ENCODE results near the gene CLIC4. TPM values are rescaled to one million over a fixed set of nuclear protein-coding genes. Genes with fewer than 3 reads are reported as not detected.
"Not testable (repeated sequence)": the region's sequence is repeated elsewhere in the genome, so short reads cannot be mapped to it uniquely, and the experiment has no call there.

The CLIC4 gene
- total RNA-seq, 1 experiment from 2014 or later = 123 TPM

- H3K9me2 ChIP-seq (ENCODE audit: insufficient read depth) = no peaks in the 10 kb centered on the region
- H3K9me3 ChIP-seq (ENCODE audit: insufficient read depth, low read depth) = no peaks in the 10 kb centered on the region
- BruUV-seq (replicated peaks) = no TSS peak
- H3K4me1 ChIP-seq (replicated peaks; ENCODE audit: insufficient read depth) = peaks cover 13% of the 10 kb centered on the region
- H3K79me2 ChIP-seq (ENCODE audit: low read depth) = no peaks in the 10 kb centered on the region
- no peak overlapping the region for H3K27ac ChIP-seq
- H3K4me3 ChIP-seq = no peak overlapping the region
- no peaks in the 10 kb centered on the region for H4K20me1 ChIP-seq (ENCODE audit: insufficient read depth)
- TF ChIP-seq CTCF (conservative IDR thresholded peaks at IDR 0.05) (no peak), EZH2 (IDR thresholded peaks at IDR 0.05; ENCODE audit: low read depth) (no peak)
- no peak for DNase-seq
- ChIA-PET POLR2A (ENCODE audit: unreplicated experiment) (no interaction called here), CTCF (no interaction called here)
- H3K36me3 ChIP-seq (ENCODE audit: low read depth) = no peaks in the 10 kb centered on the region
- H3K27me3 ChIP-seq (ENCODE audit: insufficient read depth, low read depth) = no peaks in the 10 kb centered on the region
- no peak overlapping the region for H3K4me2 ChIP-seq
- no peak overlapping the region for H2AFZ ChIP-seq
- intact Hi-C loops (cut with micrococcal nuclease; ENCODE audit: unreplicated experiment) = no loop called here
- peaks cover 23% of the 10 kb centered on the region for H3F3A ChIP-seq (ENCODE audit: insufficient read depth, low read depth)
Measured at GRCh38 chr1:24728982-24729381, 16.3 kb upstream of the CLIC4 start.

DNA sequence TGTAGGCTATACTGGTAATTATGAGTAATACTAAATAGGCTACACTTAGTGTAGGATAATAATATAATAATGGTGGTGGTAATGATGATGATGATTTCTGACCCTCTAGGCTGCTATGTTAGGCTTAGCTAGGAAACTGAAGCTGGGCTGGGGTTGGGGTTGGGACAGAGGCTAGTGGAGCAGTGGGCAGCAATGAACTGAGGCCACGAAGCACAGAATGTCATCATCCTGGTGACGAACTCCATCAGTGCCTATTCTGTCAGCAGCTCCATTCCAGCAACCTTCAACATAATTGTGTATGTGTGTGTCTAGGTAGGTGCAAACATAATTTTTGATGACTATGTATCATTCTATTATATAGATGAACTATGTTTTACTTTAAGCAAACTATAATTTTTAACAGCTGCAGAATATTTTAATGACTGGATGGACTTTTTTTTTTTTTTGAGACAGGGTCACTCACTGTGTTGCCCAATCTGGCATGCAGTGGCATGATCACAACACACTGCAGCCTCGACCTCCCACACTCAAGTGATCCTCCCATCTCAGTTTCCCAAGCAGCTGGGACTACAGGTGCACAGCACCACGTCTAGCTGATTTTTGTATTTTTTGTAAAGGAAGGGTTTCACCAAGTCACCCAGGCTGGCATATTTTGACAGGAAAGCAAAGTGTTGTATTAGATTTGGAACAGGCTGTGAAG is 12.9 kb upstream of the CLIC4 start:
- no peak overlapping the region for H3K4me2 ChIP-seq
- no TSS peak for BruUV-seq (replicated peaks)
- H4K20me1 ChIP-seq (ENCODE audit: insufficient read depth) = no peaks in the 10 kb centered on the region
- no peak overlapping the region for H3K4me3 ChIP-seq
- H3K9me3 ChIP-seq (ENCODE audit: insufficient read depth, low read depth) = no peaks in the 10 kb centered on the region
- no peaks in the 10 kb centered on the region for H3K9me2 ChIP-seq (ENCODE audit: insufficient read depth)
- no peak overlapping the region for H2AFZ ChIP-seq
- no peak for TF ChIP-seq EZH2 (IDR thresholded peaks at IDR 0.05; ENCODE audit: low read depth)
- no peak for TF ChIP-seq CTCF (conservative IDR thresholded peaks at IDR 0.05)
- DNase-seq = no peak
- no peaks in the 10 kb centered on the region for H3K79me2 ChIP-seq (ENCODE audit: low read depth)
- no peaks in the 10 kb centered on the region for H3K4me1 ChIP-seq (replicated peaks; ENCODE audit: insufficient read depth)
- ChIA-PET CTCF (interaction anchor here (1.0 kb wide), 1 partner anchor 8 kb away, joined by 3 read pairs; no protein-coding TSS in a partner anchor), POLR2A (ENCODE audit: unreplicated experiment) (no interaction called here)
- H3K27me3 ChIP-seq (ENCODE audit: insufficient read depth, low read depth) = no peaks in the 10 kb centered on the region
- no peak overlapping the region for H3K27ac ChIP-seq
- H3K36me3 ChIP-seq (ENCODE audit: low read depth) = no peaks in the 10 kb centered on the region
- intact Hi-C loops (cut with micrococcal nuclease; ENCODE audit: unreplicated experiment) = no loop called here
- H3F3A ChIP-seq (ENCODE audit: insufficient read depth, low read depth) = no peaks in the 10 kb centered on the region

GRCh38 chr1:24733342-24733741 is 11.9 kb upstream of the CLIC4 start:
- H2AFZ ChIP-seq; H3K79me2 ChIP-seq (ENCODE audit: low read depth); H3K9me3 ChIP-seq (ENCODE audit: insufficient read depth, low read depth); BruUV-seq (replicated peaks); H3K4me3 ChIP-seq; H3K27ac ChIP-seq; H3K4me1 ChIP-seq (replicated peaks; ENCODE audit: insufficient read depth); CTCF ChIA-PET; H4K20me1 ChIP-seq (ENCODE audit: insufficient read depth); DNase-seq; intact Hi-C loops (cut with micrococcal nuclease; ENCODE audit: unreplicated experiment); H3K9me2 ChIP-seq (ENCODE audit: insufficient read depth); H3F3A ChIP-seq (ENCODE audit: insufficient read depth, low read depth); H3K36me3 ChIP-seq (ENCODE audit: low read depth); H3K27me3 ChIP-seq (ENCODE audit: insufficient read depth, low read depth); H3K4me2 ChIP-seq: not testable (repeated sequence)
- POLR2A ChIA-PET (ENCODE audit: unreplicated experiment) = interaction anchor here (0.7 kb wide), 1 partner anchor 324 kb away, joined by 9 read pairs; no protein-coding TSS in a partner anchor

- no peak for DNase-seq
- H3K4me1 ChIP-seq (replicated peaks; ENCODE audit: insufficient read depth) = no peaks in the 10 kb centered on the region
- intact Hi-C loops (cut with micrococcal nuclease; ENCODE audit: unreplicated experiment) = no loop called here
- no peak overlapping the region for H3K27ac ChIP-seq
- H3K79me2 ChIP-seq (ENCODE audit: low read depth) = no peaks in the 10 kb centered on the region
- H3K4me3 ChIP-seq = no peak overlapping the region
- H3K9me3 ChIP-seq (ENCODE audit: insufficient read depth, low read depth) = no peaks in the 10 kb centered on the region
- no peaks in the 10 kb centered on the region for H4K20me1 ChIP-seq (ENCODE audit: insufficient read depth)
- ChIA-PET CTCF (no interaction called here), POLR2A (ENCODE audit: unreplicated experiment) (interaction anchor here (1.0 kb wide), 1 partner anchor 11 kb away, joined by 6 read pairs; no protein-coding TSS in a partner anchor)
- no peaks in the 10 kb centered on the region for H3F3A ChIP-seq (ENCODE audit: insufficient read depth, low read depth)
- no peaks in the 10 kb centered on the region for H3K27me3 ChIP-seq (ENCODE audit: insufficient read depth, low read depth)
- no TSS peak for BruUV-seq (replicated peaks)
- H3K36me3 ChIP-seq (ENCODE audit: low read depth) = no peaks in the 10 kb centered on the region
- no peak overlapping the region for H3K4me2 ChIP-seq
- H2AFZ ChIP-seq = no peak overlapping the region
- H3K9me2 ChIP-seq (ENCODE audit: insufficient read depth) = no peaks in the 10 kb centered on the region
- TF ChIP-seq EZH2 (IDR thresholded peaks at IDR 0.05; ENCODE audit: low read depth) = no peak
- no peak for TF ChIP-seq CTCF (conservative IDR thresholded peaks at IDR 0.05)
Measured at GRCh38 chr1:24735156-24735508, 10.1 kb upstream of the CLIC4 start.
